Measurements from ENCODE around the gene TMEM150B.

The TMEM150B gene

GRCh38 chr19:55354698-55355212, 29.6 kb upstream of the TMEM150B start, which contains the start of gene COX6B2:
Gene COX6B2 (minus strand): TSS chr19:55354719. CDS start chr19:55354521, 198 bp downstream.
- DNase-seq: no peak

GRCh38 chr19:55353803-55354697, 28.9 kb upstream of the TMEM150B start:
- DNase-seq: peak; percentile 82

GRCh38 chr19:55353356-55353802, 28.2 kb upstream of the TMEM150B start:
- no peak for DNase-seq

- no peak for DNase-seq
Measured at GRCh38 chr19:55352549-55353145, 27.5 kb upstream of the TMEM150B start.

GRCh38 chr19:55352040-55352439, 26.9 kb upstream of the TMEM150B start:
- DNase-seq: no peak

- no peak for DNase-seq
Measured at GRCh38 chr19:55350620-55351315, 25.6 kb upstream of the TMEM150B start.

- DNase-seq: peak; percentile 57
Measured at GRCh38 chr19:55348317-55349034, 23.3 kb upstream of the TMEM150B start.

GRCh38 chr19:55347442-55348009, 22.4 kb upstream of the TMEM150B start:
- peak; percentile 43 for DNase-seq

GRCh38 chr19:55346725-55347441, 21.7 kb upstream of the TMEM150B start:
- DNase-seq: peak; percentile 48

GRCh38 chr19:55345818-55346724, 20.9 kb upstream of the TMEM150B start:
- peak; percentile 54 for DNase-seq

GRCh38 chr19:55345101-55345817, 20.1 kb upstream of the TMEM150B start:
- DNase-seq: peak; percentile 37

GRCh38 chr19:55344444-55344843, 19.3 kb upstream of the TMEM150B start:
- DNase-seq: peak; percentile 65

- no peak for DNase-seq
Measured at GRCh38 chr19:55341595-55342531, 16.7 kb upstream of the TMEM150B start.

GRCh38 chr19:55341171-55341588, 16.0 kb upstream of the TMEM150B start:
- peak; percentile 91 for DNase-seq

GRCh38 chr19:55340784-55341147, 15.6 kb upstream of the TMEM150B start:
- DNase-seq: no peak

- peak; percentile 56 for DNase-seq
Measured at GRCh38 chr19:55339889-55340783, 15.0 kb upstream of the TMEM150B start.
